Right kidney (tissue), 9 donors: ENCODE results near the gene DRG1.
"Not testable (repeated sequence)": the region's sequence is repeated elsewhere in the genome, so short reads cannot be mapped to it uniquely, and the experiment has no call there.

Experiments used
- DNase-seq: peaks from one replicate; pipeline ENCODE4 v3.0.0-alpha.2; 2016
- long read RNA-seq, 8 donors: transcript quantifications; one replicate each; lab custom pipeline, GENCODE V29; 2026

The DRG1 gene, protein sequence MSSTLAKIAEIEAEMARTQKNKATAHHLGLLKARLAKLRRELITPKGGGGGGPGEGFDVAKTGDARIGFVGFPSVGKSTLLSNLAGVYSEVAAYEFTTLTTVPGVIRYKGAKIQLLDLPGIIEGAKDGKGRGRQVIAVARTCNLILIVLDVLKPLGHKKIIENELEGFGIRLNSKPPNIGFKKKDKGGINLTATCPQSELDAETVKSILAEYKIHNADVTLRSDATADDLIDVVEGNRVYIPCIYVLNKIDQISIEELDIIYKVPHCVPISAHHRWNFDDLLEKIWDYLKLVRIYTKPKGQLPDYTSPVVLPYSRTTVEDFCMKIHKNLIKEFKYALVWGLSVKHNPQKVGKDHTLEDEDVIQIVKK
- long read RNA-seq, donor 1, transcript DRG1-201 (9 exons, 1,746 nt) = major isoform, 36 of 43 reads
- long read RNA-seq, donor 1, partial matches to known transcripts = 5 of 43 reads
- long read RNA-seq, donor 1, other reads (novel, unspliced or antisense) = 0 of 43 reads
- long read RNA-seq, donor 2, transcript DRG1-201 (9 exons, 1,746 nt) = major isoform, 19 of 24 reads
- long read RNA-seq, donor 2, partial matches to known transcripts = 5 of 24 reads
- long read RNA-seq, donor 2, other reads (novel, unspliced or antisense) = 0 of 24 reads
- long read RNA-seq, donor 3, transcript DRG1-201 (9 exons, 1,746 nt) = major isoform, 13 of 14 reads
- long read RNA-seq, donor 3, partial matches to known transcripts = 0 of 14 reads
- long read RNA-seq, donor 3, other reads (novel, unspliced or antisense) = 0 of 14 reads
- long read RNA-seq, donor 4, transcript DRG1-204 (3 exons, 677 nt) = minor isoform, 5 of 46 reads
- long read RNA-seq, donor 4, transcript DRG1-201 (9 exons, 1,746 nt) = major isoform, 22 of 46 reads
- long read RNA-seq, donor 4, partial matches to known transcripts = 19 of 46 reads
- long read RNA-seq, donor 4, other reads (novel, unspliced or antisense) = 0 of 46 reads
- long read RNA-seq, donor 5, transcript DRG1-201 (9 exons, 1,746 nt) = major isoform, 34 of 43 reads
- long read RNA-seq, donor 5, partial matches to known transcripts = 5 of 43 reads
- long read RNA-seq, donor 5, other reads (novel, unspliced or antisense) = 0 of 43 reads
- long read RNA-seq, donor 6, transcript DRG1-201 (9 exons, 1,746 nt) = major isoform, 32 of 41 reads
- long read RNA-seq, donor 6, partial matches to known transcripts = 6 of 41 reads
- long read RNA-seq, donor 6, other reads (novel, unspliced or antisense) = 0 of 41 reads
- long read RNA-seq, donor 7, transcript DRG1-201 (9 exons, 1,746 nt) = major isoform, 31 of 41 reads
- long read RNA-seq, donor 7, transcript DRG1-204 (3 exons, 677 nt) = minor isoform, 5 of 41 reads
- long read RNA-seq, donor 7, partial matches to known transcripts = 5 of 41 reads
- long read RNA-seq, donor 7, other reads (novel, unspliced or antisense) = 0 of 41 reads
- long read RNA-seq, donor 8, transcript DRG1-204 (3 exons, 677 nt) = minor isoform, 5 of 20 reads
- long read RNA-seq, donor 8, transcript DRG1-201 (9 exons, 1,746 nt) = major isoform, 15 of 20 reads
- long read RNA-seq, donor 8, partial matches to known transcripts = 0 of 20 reads
- long read RNA-seq, donor 8, other reads (novel, unspliced or antisense) = 0 of 20 reads

DNA sequence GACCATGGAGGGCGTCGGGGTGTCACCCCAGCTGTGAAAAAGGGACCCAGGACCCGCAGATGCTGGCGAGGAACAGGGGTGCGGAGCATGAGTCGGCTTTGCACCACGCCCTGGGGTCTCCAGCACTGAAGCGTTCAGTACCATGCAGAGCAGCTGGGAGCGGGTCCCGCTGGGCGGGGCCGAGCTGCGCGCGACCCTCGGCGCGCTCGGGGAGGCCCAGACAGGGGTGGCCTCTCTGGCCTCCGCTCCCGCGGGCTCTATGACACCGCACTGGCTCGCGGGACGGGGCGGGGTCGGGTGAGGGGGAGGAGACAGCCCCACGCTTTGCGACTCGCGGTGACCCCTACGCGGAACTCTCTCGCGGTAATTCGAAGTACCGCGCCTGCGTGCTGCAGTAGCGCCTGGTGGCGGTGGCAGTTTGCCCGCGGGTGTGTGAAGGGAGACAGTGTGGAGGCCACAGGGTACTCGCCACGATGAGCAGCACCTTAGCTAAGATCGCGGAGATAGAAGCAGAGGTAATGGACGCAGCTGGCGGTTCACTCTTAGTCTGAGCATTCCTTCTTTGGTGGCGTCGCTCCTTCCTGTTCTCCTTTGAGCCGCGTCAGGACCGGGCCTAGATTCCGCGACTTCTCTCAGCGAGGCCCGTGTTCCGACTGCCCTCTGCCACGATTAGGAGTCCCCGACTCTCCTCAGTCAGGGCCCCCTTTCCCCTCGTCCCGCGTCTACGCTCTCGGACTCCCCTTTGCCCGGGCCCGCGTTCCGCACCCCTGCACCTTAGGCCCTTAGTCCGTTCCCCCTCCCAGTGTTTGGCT is at the start of gene DRG1:
Gene DRG1, plus strand, starts transcription at position 394 of the 812 bp plus-strand sequence. Its CDS starts 80 bp downstream, at position 474.
- peak; percentile 95 for DNase-seq

DNA sequence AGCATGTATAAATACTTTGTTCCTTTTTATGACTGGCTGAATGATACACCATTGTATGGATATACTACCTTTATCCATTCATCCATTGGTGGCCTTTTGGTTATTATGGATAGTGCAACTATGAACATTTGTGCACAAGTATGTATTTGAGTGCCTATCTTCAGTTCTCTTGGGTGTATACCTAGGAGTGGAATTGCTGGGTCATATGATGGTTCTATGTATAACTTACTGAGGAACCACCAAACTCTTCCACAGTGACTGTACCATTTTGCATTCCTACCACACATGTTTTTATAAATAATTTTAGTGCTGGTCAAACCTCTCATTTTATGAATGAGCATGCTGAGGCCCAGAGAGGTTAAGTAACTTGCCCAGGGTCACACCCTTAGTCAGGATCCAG is 49.4 kb upstream of the DRG1 start:
- no peak for DNase-seq

DNA sequence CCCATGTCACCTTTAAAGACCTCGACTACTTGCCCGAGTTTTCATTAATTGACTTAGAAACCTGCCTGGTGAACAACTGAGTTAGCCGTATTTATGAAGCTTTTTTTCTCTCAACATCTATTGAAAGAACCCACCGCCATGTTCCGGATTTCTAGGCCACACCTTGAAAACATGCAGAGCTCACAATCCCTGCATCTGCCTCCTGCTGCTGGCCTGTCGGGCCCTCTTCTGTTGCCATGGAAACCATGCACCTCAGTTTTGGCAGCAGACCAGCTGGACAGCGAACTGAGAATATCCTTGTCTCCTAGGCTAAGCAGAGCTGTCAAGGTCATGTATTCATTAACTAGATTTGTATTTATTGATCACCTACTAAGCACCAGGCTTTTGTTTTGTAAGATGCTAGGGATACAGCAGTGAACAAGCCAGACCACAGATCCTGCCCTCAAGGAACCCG is 49.0 kb upstream of the DRG1 start:
- no peak for DNase-seq

DNA sequence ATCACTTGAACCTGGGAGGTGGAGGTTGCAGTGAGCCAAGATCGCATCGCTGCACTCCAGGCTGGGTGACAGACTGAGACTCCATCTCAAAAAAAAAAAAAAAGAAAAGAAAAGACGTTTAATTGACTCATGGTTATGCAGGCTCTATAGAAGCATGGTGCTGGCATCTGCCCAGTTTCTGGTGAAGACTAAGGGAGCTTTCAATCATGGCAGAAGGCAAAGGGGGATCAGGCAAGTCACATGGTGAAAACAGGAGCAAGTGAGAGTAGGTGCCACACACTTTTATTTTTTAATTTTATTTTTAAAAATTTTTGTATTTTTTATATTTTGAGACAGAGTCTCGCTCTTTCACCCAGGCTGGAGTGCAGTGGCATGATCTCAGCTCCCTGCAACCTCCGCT is 44.9 kb upstream of the DRG1 start:
- DNase-seq = no peak

DNA sequence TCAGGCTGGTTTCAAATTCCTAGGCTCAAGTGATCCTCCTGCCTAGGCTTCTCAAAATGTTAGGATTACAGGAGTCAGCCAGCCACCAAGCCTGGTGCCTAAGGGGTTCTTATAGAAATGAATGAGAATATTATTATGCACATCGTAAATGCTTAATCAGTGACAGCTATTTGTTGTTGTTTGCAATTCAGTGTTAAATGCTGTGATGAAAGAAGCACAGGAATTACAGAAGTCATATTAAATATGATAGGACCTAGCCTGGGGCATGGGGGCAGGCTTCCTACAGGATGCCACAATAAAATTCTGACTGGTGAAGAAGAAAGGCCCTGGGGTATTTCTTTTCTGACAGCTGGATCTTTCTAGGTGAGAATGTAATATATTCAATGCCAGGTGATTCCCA is 39.4 kb upstream of the DRG1 start:
- DNase-seq = no peak

DNA sequence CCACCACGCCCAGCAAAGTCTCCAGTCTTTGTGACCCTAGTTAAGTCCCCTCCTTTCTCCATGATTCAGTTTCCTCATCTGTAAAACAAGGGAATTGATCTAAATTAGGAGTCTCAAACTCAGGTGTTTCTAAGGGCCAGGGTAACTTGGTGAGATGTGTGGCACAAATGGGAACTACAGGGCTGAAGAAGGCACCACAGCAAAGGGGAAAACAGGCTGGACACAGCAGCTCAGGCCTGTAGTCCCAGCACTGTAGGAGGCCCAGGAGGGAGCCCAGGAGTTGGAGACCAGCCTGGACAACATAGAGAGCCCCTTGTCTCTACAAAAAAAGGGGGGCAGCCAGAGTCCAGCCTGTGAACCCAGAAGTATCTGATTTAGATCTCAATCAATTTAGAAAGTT is 37.7 kb upstream of the DRG1 start:
- DNase-seq = no peak

DNA sequence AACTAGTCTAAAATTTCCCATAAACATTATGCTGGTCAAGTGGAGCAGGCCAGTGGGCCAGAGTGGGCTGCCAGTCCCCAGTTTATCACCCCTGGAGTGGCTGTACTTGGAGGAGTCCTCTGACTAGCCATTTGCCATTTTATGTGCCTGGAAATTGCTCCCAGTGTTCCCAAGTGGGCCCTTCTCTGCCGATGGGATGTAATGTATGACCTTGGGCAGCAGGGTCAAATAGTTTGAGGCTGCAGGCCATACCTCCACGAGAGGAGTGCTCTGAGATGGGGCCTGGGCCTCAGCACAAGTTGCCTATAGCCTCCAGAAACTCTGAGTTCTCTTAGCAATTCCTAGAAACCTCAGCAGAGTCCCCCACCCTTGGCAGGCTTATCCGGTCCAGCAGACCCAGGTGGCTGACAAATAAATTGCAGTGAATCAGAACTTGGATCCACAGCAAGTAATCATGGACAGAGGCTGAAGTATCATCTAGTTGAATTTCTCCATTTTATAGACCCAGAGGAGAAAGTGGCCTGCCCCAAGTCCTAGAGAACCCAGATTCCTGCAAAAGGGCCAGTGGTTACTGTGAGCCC is 35.4 kb upstream of the DRG1 start:
- no peak for DNase-seq

DNA sequence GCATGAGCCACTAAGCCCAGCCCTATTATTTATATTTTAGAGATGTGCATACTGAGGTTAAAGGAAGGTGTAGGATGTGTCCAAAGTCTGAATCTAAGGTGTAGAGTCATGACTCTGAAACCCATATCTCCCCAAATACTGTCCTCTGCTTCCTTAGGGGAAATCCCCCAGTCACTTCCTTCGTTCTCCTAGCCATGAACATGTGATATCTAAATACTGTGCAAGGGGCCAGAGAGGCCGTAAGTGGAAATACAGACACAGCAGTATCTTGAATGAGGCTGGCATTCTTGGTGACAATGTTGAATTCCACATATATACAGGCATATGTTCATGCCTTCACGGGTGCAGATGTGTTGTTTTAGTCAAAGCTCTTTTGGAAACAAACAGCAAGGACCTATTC is 32.0 kb upstream of the DRG1 start:
- DNase-seq = no peak

DNA sequence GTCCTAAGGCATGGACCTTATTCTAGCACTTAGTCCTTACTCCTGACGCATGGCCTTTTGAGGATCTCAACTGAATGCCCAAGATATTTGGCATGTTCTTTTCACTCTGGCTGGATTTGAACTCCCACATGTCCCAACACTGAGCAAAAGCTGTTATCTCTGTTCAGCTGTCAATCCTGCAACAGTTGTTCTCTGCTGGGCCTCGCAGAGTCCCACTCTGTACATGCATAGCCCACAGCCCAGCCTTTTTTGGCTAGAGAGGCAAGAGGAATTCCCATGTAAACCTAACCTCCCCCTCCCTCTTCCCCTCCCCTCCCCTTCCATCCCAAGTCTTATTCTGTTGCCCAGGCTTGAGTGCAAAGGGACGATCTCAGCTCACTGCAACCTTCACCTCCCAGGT is 21.8 kb upstream of the DRG1 start:
- DNase-seq = no peak

DNA sequence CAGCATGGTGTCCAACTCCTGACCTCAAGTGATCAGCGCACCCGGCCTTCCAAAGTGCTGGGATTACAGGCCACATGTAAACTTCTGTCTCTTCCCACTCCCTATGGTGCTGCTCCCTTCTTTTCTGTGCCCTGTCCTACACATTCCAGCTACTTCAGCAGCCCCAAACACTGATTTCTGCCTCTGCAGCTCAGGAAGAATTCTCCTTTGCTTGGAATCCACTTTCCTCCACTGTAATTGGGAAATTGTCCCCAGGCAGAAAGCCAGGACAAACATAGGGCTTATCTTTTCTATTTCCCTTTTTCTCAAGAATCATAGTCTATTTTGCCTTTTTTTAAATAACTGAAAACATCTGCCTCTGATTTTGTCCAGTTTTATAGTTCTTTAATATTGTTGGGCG is 21.3 kb upstream of the DRG1 start:
- DNase-seq = no peak

DNA sequence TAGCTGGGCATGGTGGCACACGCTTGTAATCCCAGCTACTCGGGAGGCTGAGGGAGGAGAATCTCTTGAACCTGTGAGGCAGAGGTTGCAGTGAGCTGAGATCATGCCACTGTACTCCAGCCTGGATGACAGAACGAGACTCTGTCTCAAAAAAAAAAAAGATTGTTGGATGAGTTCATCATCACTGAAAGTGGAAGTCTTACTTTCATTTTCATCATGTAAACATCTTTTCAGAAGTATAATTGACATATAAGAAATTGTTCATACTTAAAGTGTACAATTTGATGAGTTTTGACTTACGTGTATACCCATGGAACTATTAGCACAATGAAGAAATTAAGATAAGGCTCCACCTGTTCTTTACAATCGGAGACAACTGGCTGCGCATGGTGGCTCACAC is 20.8 kb upstream of the DRG1 start:
- DNase-seq = not testable (repeated sequence)

DNA sequence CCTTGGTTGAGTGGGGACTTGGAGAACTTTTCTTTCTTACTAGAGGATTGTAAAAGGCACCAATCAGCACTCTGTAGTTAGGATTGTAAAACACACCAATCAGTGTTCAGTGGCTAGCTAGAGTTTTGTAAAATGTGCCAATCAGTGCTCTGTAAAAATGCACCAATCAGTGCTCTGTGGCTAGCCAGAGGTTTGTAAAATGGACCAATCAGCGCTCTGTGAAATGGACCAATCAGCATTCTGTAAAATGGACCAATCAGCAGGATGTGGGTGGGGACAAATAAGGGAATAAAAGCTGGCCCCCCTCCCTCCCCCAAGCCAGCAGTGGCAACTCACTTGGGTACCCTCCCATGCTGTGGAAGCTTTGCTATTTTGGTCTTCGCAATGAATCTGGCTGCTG is 5.5 kb upstream of the DRG1 start:
- DNase-seq = no peak

DNA sequence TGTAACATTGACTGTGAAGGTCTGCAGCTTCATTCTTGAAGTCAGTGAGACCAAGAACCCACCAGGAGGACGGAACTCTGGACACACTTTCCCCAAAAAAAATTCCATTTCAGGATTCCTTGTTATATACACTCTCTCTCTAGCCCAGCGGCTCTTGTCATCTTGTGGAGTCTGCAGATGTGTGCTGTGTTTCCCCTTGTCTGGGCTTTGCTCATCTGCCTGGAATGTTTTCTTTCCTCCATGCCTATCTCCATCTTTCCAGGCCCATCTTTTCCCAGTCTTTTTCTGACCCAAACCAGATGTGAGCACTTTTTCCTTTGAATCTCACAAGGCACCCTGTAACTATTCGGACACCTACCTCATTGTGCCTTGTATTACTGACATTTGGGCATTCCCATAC is 5.1 kb upstream of the DRG1 start:
- DNase-seq = no peak

DNA sequence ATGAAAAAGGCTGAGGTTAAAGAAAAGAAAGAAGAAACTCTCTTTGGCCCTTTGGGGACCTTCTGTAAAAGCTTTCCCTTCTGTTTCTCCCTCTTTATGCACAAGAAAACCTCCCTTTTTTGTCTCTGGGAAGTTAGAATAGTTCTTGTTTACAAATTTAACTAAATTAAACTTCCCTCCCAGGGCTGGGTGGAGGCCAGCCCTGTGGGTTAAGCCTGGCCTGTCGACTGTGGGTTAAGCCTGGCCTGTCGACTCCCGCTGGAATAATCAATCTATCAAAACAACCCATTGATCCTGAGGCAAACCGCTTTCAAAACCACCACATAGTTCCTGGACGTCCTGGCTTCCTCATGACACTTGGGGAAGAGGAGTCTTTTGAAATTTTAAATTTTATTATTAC is 1.2 kb upstream of the DRG1 start:
- peak; percentile 2 for DNase-seq

DNA sequence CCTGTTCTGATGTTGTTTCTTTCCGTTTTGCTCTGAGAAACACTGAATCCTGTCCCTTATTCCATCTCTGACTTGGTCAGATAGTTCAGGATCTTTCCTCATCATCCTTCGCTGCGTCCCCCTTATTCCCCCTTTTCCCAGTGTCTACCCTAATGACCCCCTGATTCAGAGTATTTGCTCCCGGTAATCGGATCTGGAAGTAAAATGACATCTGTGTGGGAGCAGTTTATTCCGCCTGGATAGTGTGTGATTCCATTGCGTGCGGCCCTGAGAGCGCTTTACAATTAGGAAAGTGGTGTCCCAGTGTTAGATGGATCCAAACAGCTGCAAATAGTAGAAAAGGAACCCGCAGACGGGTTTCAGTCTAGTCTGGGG is 606 bp downstream of the DRG1 start:
- no peak for DNase-seq

DNA sequence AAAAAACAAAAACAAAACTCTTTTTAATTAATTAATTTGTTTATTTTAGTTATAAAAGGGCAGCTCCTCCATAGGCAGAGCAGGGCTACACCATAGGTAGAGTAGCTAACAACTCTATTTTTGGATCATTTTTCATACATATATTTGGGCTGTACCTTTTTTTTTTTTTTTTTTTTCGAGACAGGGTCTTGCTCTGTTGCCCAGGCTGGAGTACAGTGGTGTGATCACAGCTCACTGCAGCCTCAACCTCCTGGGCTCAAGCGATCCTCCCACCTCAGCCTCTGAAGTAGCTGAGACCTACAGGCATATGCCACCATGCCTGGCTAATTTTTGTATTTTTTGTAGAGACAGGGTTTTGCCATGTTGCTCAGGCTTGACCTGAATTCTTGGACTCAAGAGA is 2.9 kb downstream of the DRG1 start:
- not testable (repeated sequence) for DNase-seq

DNA sequence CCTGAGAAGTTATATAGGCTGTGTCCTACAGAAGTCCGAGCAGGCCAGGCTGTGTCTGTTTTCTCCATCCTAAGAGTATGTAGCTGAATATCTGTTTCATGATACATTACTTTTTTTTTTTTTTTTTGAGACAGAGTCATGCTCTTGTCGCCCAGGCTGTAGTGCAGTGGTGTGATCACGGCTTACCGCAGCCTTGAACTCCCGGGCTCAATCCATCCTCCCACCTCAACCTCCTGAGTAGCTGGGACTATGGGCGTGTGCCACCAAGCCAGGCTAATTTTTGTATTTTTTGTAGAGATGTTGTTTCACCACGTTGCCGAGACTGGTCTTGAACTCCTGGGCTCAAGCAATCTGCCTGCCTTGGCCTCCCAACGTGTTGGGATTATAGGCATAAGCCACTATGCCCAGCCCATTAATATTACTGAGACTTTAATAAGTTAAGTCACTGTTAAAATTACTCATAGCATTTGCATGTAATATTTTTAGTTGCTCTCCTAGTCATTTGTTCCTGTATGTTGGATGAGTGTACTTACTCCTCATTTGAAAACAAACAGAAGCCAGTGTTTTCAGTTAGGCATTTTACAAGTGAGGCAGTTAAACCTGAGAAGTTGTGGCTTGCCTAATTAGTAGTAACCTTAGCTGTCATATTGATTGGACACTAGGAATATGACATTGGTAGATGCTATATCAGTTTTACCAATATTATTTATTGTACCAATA is 26.1 kb downstream of the DRG1 start:
- no peak for DNase-seq

DNA sequence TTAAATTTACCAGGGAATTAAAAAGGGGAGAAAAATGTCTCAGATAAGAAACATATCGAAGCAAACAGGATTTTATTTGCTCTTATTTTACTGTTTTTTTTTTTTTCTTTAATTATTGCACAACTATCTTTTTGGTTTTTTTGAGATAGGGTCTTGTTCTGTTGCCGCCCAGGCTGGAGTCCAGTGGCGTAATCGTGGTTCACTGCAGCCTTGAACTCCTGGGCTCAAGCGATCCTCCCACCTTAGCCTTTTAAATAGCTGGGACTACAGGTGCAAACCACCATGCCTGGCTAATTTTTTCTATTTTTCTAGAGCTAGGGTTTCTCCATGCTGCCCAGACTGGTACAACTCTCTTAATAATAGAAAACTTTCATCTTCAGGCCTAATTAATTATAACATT is 32.5 kb downstream of the DRG1 start:
- DNase-seq = no peak

DNA sequence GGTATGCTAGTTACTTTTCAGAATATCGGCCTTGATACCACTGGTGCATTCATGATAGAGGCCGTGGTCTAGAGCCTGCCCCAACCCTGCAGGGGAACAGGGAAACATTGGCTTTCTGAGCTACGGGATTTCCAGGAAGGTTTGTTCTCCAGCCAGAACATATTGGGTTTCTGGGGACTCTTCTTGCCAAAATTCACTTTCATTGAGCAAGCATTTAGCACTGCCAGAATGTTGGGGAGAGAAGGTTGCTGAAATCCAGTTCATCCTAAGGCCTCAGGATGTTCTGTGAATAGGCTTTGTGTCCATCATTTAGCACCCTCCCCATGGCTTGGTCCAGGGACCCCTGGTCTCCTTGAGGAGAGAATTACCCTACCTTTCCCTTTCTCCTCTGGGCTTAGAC is 36.7 kb downstream of the DRG1 start:
- DNase-seq = no peak

DNA sequence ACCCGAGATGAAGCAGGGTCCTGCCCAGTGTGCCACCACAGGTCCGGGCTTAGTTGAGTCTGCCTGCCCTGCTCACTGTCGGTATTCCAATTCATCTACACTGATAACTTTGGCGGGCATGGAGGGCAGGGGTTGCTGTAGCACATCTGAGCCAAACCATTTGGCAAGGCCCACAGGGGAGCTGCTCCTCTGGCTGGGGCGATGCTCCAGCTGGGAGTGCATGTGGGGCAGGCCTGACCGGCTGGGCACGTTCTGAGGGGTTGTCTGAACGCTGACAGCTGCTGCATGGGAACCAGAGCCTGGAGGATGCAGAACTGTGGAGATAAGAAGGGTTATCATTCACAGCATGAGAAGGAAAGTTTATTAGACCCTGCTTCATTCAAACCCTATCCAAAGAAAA is 40.4 kb downstream of the DRG1 start:
- no peak for DNase-seq
